NCI-H187 (cell line): ENCODE data around the gene KSR2.
"Not testable (repeated sequence)": the region's sequence is repeated elsewhere in the genome, so short reads cannot be mapped to it uniquely, and the experiment has no call there.

ENCODE experiments used
- DNase-seq, 2 experiments: peaks; one replicate each; lab custom pipeline; 2025; lab: John Stamatoyannopoulos, UW

The KSR2 gene

GRCh38 chr12:117760990-117761389 is 207.8 kb downstream of the KSR2 start:
- no peak for DNase-seq

- no peak for DNase-seq
These were observed 218.1 kb downstream of the KSR2 start for GRCh38 chr12:117750657-117751056.

GRCh38 chr12:117749431-117749830 is 219.4 kb downstream of the KSR2 start:
- no peak for DNase-seq

- DNase-seq, result not testable (repeated sequence)
These were observed 222.4 kb downstream of the KSR2 start for GRCh38 chr12:117746358-117746757.

- DNase-seq, result no peak
These were observed 224.4 kb downstream of the KSR2 start for GRCh38 chr12:117744418-117744817.

- DNase-seq, result no peak
These were observed 225.0 kb downstream of the KSR2 start for GRCh38 chr12:117743761-117744160.

- DNase-seq, result no peak
These were observed 226.1 kb downstream of the KSR2 start for GRCh38 chr12:117742721-117743120.

GRCh38 chr12:117738233-117738632 is 230.6 kb downstream of the KSR2 start:
- no peak for DNase-seq

GRCh38 chr12:117733549-117733805 is 235.3 kb downstream of the KSR2 start:
- DNase-seq, result no peak

GRCh38 chr12:117732761-117733548 is 235.8 kb downstream of the KSR2 start:
- no peak for DNase-seq

- not testable (repeated sequence) for DNase-seq
These were observed 237.7 kb downstream of the KSR2 start for GRCh38 chr12:117731131-117731530.

GRCh38 chr12:117727301-117727700 is 241.5 kb downstream of the KSR2 start:
- no peak for DNase-seq

- DNase-seq, result no peak
These were observed 244.2 kb downstream of the KSR2 start for GRCh38 chr12:117724543-117724942.

- DNase-seq, result no peak
These were observed 250.2 kb downstream of the KSR2 start for GRCh38 chr12:117718559-117718958.

- no peak for DNase-seq
These were observed 250.6 kb downstream of the KSR2 start for GRCh38 chr12:117718141-117718540.

- DNase-seq, result no peak
These were observed 254.6 kb downstream of the KSR2 start for GRCh38 chr12:117714203-117714602.

GRCh38 chr12:117710121-117710520 is 258.7 kb downstream of the KSR2 start:
- no peak for DNase-seq

GRCh38 chr12:117707861-117708260 is 260.9 kb downstream of the KSR2 start:
- DNase-seq, result no peak

- DNase-seq, result no peak
These were observed 265.2 kb downstream of the KSR2 start for GRCh38 chr12:117703584-117703983.

- no peak for DNase-seq
These were observed 266.0 kb downstream of the KSR2 start for GRCh38 chr12:117702741-117703140.

GRCh38 chr12:117699575-117699974 is 269.2 kb downstream of the KSR2 start:
- DNase-seq, result no peak

GRCh38 chr12:117699118-117699517 is 269.7 kb downstream of the KSR2 start:
- no peak for DNase-seq

- no peak for DNase-seq
These were observed 272.8 kb downstream of the KSR2 start for GRCh38 chr12:117695956-117696355.

GRCh38 chr12:117692512-117692911 is 276.3 kb downstream of the KSR2 start:
- no peak for DNase-seq
